GM19397 (cell line): ENCODE results near the gene DDIT3.
"Not testable (repeated sequence)": the region's sequence is repeated elsewhere in the genome, so short reads cannot be mapped to it uniquely, and the experiment has no call there.

Source experiments
- ATAC-seq: cut with Tn5 transposase; IDR thresholded peaks from one replicate; pipeline ENCODE4 v1.9.1; 2021; ENCODE audit warnings: mild to moderate bottlenecking, moderate library complexity; ENCODE audit not compliant: unreplicated experiment

DDIT3 gene, protein sequence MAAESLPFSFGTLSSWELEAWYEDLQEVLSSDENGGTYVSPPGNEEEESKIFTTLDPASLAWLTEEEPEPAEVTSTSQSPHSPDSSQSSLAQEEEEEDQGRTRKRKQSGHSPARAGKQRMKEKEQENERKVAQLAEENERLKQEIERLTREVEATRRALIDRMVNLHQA

DNA sequence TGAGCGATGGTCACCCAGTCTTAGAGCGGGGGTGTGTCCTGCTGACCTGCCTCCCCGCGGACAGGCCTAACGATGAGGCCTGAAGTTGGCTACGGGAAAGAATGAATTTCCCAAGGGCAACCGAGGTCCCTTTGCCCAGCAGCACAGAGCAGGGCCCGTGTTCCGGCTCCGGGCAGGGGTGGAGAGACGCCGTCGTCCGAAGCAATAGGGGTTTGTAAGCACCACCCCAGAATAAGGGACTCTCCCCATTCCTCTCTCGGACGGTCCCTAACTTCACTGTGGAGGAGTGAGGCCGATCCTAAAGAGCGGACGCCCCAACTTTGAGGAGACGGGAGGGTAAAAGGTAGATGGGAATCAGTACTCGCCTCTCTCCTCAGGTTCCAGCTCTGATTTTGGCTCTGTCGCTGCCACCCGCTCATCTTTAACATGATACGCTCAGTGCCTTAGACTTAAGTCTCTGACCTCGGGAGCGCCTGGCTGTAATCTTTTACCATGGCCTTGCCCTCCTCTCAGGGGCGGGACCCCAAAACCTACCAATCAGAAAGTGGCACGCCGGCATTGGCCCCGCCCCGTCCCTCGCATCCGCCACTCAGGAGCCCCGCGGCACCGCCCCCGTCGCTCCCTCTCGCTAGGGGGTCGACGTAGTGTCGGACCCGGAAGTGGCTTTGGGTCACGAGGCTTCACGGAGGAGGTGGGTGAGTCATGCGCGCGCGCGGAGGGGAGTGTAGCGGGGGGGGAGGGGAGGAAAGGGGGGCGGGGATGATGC is at the start of gene DDIT3:
Gene DDIT3 (minus strand): TSS at position 462 of the 766 bp plus-strand sequence. CDS start 3,108 bp downstream, outside the sequence.
- peak; percentile 71 for ATAC-seq

GRCh38 chr12:57569858-57570257 is 49.5 kb upstream of the DDIT3 start:
- no peak for ATAC-seq

DNA sequence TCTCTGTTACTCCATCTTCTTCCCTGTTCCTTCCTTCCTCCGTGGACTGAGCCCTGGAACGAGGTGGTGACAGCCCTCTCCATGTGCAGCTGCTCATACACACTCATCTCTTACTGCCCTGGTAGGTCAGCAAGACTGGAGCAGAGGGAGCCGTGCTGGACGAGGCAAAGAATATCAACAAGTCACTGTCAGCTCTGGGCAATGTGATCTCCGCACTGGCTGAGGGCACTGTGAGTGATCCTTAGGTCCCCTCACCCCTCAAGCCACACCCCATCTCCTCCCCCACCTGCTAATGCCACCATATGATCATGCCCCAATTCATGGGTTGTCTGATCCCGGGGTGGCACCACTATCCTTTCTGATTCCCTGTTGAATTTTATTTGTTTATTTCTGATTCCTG is 48.5 kb upstream of the DDIT3 start:
- ATAC-seq = no peak

DNA sequence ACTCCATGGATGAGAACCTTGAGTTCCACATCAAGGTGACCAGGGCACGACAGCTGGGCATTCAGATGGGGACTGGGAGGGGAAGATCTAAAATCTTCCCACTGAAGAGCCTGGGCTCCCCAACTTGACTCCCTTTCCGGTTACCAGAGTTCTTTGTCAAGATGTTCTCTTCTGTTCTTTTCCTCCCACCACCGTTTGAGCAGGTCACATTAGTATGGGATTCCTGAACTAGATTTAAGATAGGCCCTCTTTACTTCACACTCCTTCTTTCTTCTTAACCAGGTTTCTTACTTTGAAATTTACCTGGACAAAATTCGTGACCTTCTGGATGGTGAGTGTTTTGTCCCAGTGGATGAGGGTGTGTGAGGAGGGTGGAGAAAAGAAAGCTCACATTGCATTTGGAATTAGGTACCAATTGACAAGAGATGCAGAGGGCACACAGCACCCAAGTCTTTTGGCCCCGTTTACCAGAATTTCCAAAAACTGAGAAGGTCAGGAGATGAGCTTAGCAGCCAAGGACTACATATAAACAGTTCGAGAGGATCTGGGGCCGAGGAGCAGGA is 43.9 kb upstream of the DDIT3 start:
- ATAC-seq = no peak

- no peak for ATAC-seq
Observed at GRCh38 chr12:57563358-57563757, 43.0 kb upstream of the DDIT3 start.

GRCh38 chr12:57561117-57561516 is 40.8 kb upstream of the DDIT3 start:
- ATAC-seq = not testable (repeated sequence)

DNA sequence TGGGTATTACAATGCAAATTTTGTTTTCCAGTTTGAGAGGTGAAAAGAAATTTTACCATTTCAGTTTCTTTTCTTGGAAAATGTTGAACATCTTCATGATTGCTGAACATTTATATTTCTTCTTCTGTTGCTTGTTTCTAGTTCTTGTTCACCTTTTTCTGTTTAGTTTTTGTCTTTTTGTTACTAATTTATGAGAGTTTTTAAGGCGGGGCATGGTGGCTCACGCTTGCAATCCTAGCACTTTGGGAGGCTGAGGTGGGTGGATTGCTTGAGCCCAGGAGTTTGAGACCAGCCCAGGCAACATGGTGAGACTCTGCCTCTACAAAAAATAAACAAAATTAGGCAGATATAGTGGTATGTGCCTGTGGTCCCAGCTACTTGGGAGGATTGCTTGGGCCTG is 40.2 kb upstream of the DDIT3 start:
- ATAC-seq = no peak

DNA sequence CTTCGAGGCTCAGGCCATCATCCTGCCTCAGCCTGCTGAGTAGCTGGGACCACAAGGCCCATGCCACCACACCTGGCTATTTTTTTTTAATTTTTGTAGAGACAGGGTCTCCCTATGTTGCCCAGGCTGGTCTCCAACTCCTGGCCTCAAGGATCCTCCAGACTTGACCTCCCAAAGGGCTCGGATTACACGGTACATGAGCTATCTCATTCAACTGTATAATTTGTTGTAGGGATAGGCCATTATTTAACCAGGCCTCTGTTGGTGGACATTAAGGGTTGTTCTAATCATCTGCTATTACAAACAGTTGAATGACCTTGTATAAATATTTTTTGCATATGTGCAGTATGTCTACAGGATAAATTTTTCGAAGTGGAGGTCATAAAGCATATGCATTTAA is 38.5 kb upstream of the DDIT3 start:
- no peak for ATAC-seq

DNA sequence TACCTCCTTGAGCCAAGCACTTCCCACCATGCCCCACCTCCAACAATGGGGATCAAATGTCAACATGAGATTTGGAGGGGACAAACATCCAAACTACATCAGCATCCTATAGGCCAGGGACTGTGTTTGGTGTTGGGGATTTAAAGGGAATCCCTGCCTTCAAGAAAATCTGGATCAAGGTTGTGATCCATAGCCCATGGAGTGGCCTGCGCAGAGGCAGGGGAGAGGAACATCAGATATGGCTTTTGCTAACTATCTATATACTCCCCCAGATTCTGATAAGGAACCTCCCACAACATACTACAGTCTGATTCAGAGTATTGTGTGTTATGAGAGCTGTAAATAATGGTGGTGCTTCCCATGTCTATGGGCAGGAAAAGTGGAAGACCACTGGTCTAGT is 34.6 kb upstream of the DDIT3 start:
- ATAC-seq = no peak

- no peak for ATAC-seq
Observed at GRCh38 chr12:57554453-57554852, 34.1 kb upstream of the DDIT3 start.

DNA sequence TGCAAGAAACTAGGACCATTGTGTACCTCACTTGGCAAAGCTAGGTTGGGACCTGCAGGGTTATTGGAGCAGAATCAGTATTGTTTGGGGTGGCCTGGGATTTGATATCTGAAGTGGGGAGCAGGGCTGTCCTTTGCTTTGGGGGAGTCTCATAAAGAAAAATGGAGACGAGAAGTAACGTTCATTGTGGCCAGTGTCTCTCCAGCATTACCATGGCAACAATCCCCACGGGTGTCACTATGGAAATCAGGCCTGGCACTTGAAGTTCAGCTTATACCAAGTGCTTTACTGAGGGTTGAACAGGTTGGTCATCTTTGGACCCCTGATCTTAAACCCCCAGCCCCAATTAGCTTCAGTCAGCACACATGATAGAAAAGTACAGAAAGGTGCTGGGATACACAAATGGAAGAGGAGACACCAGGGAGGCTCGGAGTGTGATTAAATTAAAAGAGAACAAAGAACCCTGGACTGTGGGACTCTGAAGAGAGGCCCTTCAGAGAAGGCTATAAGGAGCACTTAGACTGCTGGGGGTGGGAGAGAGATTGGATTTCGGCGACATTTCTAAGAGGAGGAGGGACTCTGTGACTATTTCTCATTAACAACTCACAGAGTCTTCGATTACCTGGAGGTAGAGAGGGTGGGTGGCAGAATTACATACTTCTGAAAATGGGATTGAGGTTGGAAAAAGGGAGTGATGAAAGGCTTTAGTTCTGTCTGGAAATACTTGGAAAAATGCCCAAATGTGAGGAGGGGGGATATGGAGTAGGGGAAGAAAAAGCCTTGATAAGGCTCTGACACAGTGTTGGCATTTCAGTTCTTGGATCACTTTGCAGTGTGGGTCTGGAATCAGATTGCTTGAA is 33.3 kb upstream of the DDIT3 start:
- ATAC-seq = no peak

DNA sequence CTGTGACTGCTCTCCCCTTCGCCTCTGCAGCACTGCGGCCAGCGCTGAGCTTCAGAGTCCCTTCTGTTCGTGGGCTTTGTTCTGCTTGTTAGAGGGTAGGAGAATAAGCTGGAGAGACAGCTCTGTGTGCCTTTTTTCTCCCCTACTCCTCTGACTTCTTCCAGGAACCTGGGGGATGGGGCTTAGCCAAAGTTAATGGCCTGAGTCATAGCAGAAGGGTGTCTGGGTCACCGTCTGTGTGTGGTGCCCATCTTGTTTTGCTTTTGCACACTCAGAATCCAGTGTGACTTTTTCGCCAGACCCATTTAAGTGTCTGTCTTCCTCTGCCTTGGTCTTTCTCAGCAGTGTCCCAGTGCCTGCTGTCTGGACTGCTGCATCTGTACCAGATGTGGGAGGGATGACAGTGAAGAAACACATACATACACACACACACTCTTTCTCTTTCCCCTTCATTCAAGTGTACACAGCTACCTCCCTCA is 32.6 kb upstream of the DDIT3 start:
- no peak for ATAC-seq

- ATAC-seq = no peak
Observed at GRCh38 chr12:57552306-57552651, 32.0 kb upstream of the DDIT3 start.

DNA sequence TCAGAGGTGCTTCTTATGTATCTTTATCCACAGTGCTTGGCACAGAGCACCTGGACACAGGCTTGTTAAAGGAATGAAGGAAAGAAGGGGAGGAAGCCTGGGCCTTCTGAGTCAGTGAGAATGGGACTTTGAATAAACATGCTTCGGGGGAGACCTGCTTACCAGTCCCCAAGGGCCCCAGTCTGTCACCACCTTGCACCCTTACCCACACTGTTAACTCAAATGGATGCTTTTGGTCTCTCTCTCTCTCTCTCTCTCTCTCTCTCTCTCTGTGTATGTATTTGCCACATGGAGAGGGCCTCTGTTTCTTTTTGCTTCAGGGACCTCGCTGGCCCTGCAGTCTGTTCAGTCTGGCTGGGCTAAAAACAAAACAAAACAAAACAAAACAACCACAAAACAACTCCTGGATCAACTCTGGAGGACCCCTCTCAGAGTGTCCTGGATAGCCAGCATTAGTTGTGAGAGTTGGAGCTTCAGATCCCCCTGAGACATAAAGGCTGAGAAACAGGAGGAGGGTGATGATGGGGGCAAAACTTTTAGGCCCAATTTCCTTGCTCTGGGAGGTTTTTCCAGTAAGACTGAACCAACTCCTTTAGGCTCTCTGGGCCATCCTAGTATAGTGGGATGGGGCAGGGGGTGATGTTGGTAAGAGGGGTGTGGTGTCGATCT is 31.5 kb upstream of the DDIT3 start:
- ATAC-seq = no peak

- no peak for ATAC-seq
Observed at GRCh38 chr12:57550641-57551549, 30.6 kb upstream of the DDIT3 start.

DNA sequence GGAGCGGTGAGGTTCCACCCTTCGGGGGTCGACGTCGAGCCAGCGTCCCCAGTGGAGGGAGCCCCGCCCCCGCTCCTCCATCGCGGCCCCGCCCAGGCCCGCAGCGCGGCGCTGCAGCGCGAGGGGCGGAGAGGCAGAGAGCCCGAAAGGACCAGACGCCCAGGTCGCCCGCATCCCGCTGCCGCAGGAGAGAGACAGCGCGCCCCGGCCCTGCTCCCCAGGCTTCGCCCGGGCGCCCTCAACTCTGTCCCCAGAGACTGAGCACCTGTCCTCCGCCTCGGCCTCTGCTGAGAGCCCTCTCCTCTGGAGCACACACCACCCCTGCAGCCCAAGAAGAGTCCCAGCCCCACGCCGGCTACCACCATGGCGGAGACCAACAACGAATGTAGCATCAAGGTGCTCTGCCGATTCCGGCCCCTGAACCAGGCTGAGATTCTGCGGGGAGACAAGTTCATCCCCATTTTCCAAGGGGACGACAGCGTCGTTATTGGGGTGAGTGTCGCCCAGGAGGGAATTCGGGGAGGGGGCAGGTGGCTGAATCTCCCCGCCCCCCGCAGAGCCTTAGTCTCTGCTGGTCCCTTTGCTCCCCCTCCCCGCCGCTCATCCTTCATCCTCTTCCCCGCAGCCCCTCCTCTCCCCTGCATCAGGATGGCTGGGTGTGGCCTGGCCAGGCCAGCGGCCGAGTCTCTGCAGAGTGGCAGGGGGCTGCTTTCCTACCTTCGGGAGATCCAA is 29.8 kb upstream of the DDIT3 start, which contains the start of gene KIF5A:
Gene KIF5A (plus strand): TSS at position 136 of the 732 bp plus-strand sequence. CDS start 228 bp downstream, at position 364.
- ATAC-seq = no peak

DNA sequence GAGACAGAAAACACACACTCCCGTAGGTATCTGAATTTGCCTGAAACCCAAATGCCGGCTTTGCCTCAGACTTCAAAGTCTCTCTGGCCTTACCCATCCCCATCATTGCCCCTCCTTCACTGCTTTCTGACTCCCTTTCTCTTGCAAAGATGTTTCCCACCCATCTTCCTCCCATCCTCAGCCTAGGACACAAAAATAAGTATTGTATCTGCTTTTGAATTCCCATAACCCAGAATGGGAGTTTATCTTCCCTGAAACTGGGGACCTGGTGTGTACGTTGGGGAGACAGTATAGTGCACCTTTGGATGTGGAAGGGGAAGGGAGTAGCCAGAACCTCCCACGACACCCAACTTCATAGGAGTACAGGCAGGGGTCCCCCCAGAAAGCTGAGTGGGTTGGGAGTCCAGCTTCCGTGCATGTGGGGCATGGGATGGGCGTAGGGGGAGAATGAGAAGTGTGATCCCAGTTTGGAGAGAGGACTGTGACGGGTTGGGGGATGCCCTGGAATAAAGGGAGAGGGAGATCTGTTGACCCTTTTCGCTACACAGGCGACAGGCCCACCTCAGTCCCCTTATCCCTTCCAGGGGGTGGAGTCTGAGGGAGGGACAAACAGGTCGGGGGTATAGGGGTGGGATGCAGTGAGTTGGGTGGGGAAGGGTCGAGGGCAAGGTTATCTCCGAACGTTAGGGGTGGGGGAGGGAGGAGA is 29.0 kb upstream of the DDIT3 start:
- ATAC-seq = no peak

DNA sequence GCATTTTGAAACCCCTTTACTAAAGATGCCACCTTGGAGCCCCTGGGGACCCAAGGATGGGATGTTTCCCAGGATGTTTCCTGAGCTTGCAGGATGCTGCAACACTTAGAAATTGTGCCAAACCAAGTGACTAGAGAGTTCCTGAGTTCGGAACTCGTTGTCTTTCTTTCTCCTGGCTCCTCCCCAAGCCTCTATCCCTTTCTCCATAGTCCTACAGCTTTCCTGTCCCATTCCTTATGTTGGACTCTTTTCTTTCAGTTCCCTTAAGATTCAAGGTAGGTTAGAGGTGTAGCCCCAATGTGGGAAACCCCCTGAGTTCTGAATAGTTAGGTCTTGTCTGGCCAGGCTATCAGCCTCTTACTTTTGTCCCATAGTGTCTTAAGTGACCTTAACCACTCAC is 28.2 kb upstream of the DDIT3 start:
- no peak for ATAC-seq

DNA sequence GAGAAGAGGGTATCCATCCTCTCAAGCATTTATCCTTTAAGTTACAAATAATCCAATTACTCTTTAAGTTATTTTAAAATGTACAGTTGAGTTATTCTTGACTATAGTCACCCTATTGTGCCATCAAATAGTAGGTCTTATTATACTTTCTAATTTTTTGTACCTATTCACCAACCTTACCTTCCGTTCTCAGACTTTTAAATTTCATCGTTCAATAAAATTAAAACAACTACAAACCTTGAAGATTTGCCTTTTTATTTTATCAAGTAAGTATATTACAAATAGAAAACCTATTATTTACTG is 27.6 kb upstream of the DDIT3 start:
- ATAC-seq = no peak
